Skeletal muscle satellite cell (primary cell): ENCODE measurements around the gene CBFA2T2.
"Not testable (repeated sequence)": the region's sequence is repeated elsewhere in the genome, so short reads cannot be mapped to it uniquely, and the experiment has no call there.

Experiments
- H3K27me3 ChIP-seq: 2 replicates; pipeline ENCODE4 v1.7.0; 2013; ENCODE audit warnings: low read length; ENCODE audit not compliant: control insufficient read depth, insufficient read depth
- H3K36me3 ChIP-seq: 2 replicates; pipeline ENCODE4 v1.7.0; 2013; ENCODE audit warnings: mild to moderate bottlenecking, control low read depth, low read length; ENCODE audit not compliant: insufficient read depth
- H3K4me1 ChIP-seq: 2 replicates; pipeline ENCODE4 v1.7.0; 2013; ENCODE audit warnings: low read length; ENCODE audit not compliant: control insufficient read depth, insufficient read depth
- H3K4me2 ChIP-seq: 2 replicates; pipeline ENCODE4 v1.7.0; 2013; ENCODE audit warnings: mild to moderate bottlenecking, low read length
- H3K4me3 ChIP-seq: 2 replicates; pipeline ENCODE4 v1.7.0; 2013; ENCODE audit warnings: low read length
- H3K9ac ChIP-seq: 2 replicates; pipeline ENCODE4 v1.7.0; 2013; ENCODE audit warnings: mild to moderate bottlenecking, low read depth, low read length, moderate library complexity
- H3K9me3 ChIP-seq: replicated peaks from 2 replicates; pipeline ENCODE4 v1.7.0; 2013; ENCODE audit warnings: mild to moderate bottlenecking, control low read depth, low read length

The CBFA2T2 gene

GRCh38 chr20:33569802-33570391 is 80.0 kb downstream of the CBFA2T2 start:
- no peaks in the 10 kb centered on the region for H3K4me1 ChIP-seq
- H3K27me3 ChIP-seq = no peaks in the 10 kb centered on the region
- H3K9ac ChIP-seq = no peak overlapping the region
- no peaks in the 10 kb centered on the region for H3K9me3 ChIP-seq
- no peaks in the 10 kb centered on the region for H3K36me3 ChIP-seq
- H3K4me2 ChIP-seq = no peak overlapping the region
- H3K4me3 ChIP-seq = no peak overlapping the region

GRCh38 chr20:33570743-33571142 is 80.8 kb downstream of the CBFA2T2 start:
- no peaks in the 10 kb centered on the region for H3K9me3 ChIP-seq
- no peak overlapping the region for H3K4me3 ChIP-seq
- H3K4me2 ChIP-seq = no peak overlapping the region
- no peaks in the 10 kb centered on the region for H3K4me1 ChIP-seq
- H3K27me3 ChIP-seq = no peaks in the 10 kb centered on the region
- H3K36me3 ChIP-seq = no peaks in the 10 kb centered on the region
- H3K9ac ChIP-seq = no peak overlapping the region

- H3K9ac ChIP-seq, H3K9me3 ChIP-seq, H3K27me3 ChIP-seq, H3K4me1 ChIP-seq, H3K4me3 ChIP-seq, H3K4me2 ChIP-seq, H3K36me3 ChIP-seq: not testable (repeated sequence)
Observed at GRCh38 chr20:33573268-33573667, 83.4 kb downstream of the CBFA2T2 start.

GRCh38 chr20:33575282-33575681 is 85.4 kb downstream of the CBFA2T2 start:
- H3K4me2 ChIP-seq = no peak overlapping the region
- no peak overlapping the region for H3K9ac ChIP-seq
- H3K9me3 ChIP-seq = no peaks in the 10 kb centered on the region
- H3K4me3 ChIP-seq = no peak overlapping the region
- no peaks in the 10 kb centered on the region for H3K36me3 ChIP-seq
- no peaks in the 10 kb centered on the region for H3K27me3 ChIP-seq
- no peaks in the 10 kb centered on the region for H3K4me1 ChIP-seq

- no peaks in the 10 kb centered on the region for H3K4me1 ChIP-seq
- no peaks in the 10 kb centered on the region for H3K27me3 ChIP-seq
- no peaks in the 10 kb centered on the region for H3K9me3 ChIP-seq
- H3K4me3 ChIP-seq = no peak overlapping the region
- H3K9ac ChIP-seq = no peak overlapping the region
- H3K4me2 ChIP-seq = no peak overlapping the region
- no peaks in the 10 kb centered on the region for H3K36me3 ChIP-seq
Observed at GRCh38 chr20:33576432-33577125, 86.7 kb downstream of the CBFA2T2 start.

GRCh38 chr20:33578510-33578909 is 88.6 kb downstream of the CBFA2T2 start:
- no peaks in the 10 kb centered on the region for H3K27me3 ChIP-seq
- no peak overlapping the region for H3K4me3 ChIP-seq
- no peaks in the 10 kb centered on the region for H3K4me1 ChIP-seq
- H3K9ac ChIP-seq = no peak overlapping the region
- no peaks in the 10 kb centered on the region for H3K9me3 ChIP-seq
- H3K36me3 ChIP-seq = no peaks in the 10 kb centered on the region
- no peak overlapping the region for H3K4me2 ChIP-seq

- H3K4me3 ChIP-seq = no peak overlapping the region
- no peaks in the 10 kb centered on the region for H3K36me3 ChIP-seq
- no peaks in the 10 kb centered on the region for H3K9me3 ChIP-seq
- H3K4me2 ChIP-seq = no peak overlapping the region
- peaks cover 13% of the 10 kb centered on the region for H3K4me1 ChIP-seq
- no peak overlapping the region for H3K9ac ChIP-seq
- H3K27me3 ChIP-seq = no peaks in the 10 kb centered on the region
Observed at GRCh38 chr20:33583143-33583542, 93.2 kb downstream of the CBFA2T2 start.

GRCh38 chr20:33584976-33585375 is 95.1 kb downstream of the CBFA2T2 start:
- Histone ChIP-seq H3K36me3 (no peaks in the 10 kb centered on the region), H3K9me3 (no peaks in the 10 kb centered on the region), H3K4me1 (peaks cover 13% of the 10 kb centered on the region), H3K4me3 (no peak overlapping the region), H3K27me3 (no peaks in the 10 kb centered on the region), H3K4me2 (no peak overlapping the region), H3K9ac (no peak overlapping the region)

- H3K9ac ChIP-seq = no peak overlapping the region
- H3K27me3 ChIP-seq = no peaks in the 10 kb centered on the region
- no peaks in the 10 kb centered on the region for H3K36me3 ChIP-seq
- no peak overlapping the region for H3K4me2 ChIP-seq
- no peak overlapping the region for H3K4me3 ChIP-seq
- peaks cover 13% of the 10 kb centered on the region for H3K4me1 ChIP-seq
- no peaks in the 10 kb centered on the region for H3K9me3 ChIP-seq
Observed at GRCh38 chr20:33585413-33585812, 95.5 kb downstream of the CBFA2T2 start.

- H3K4me2 ChIP-seq = no peak overlapping the region
Observed at GRCh38 chr20:33589059-33589458, 99.2 kb downstream of the CBFA2T2 start.

GRCh38 chr20:33591901-33592300 is 102.0 kb downstream of the CBFA2T2 start:
- H3K4me2 ChIP-seq = not testable (repeated sequence)

More at GRCh38 chr20:33589059-33589458, 99.2 kb downstream of the CBFA2T2 start:
- Histone ChIP-seq H3K27me3 (no peaks in the 10 kb centered on the region), H3K9ac (no peak overlapping the region), H3K36me3 (no peaks in the 10 kb centered on the region), H3K4me1 (peaks cover 13% of the 10 kb centered on the region), H3K4me3 (no peak overlapping the region), H3K9me3 (no peaks in the 10 kb centered on the region)

GRCh38 chr20:33594743-33595142 is 104.8 kb downstream of the CBFA2T2 start:
- Histone ChIP-seq H3K9ac (no peak overlapping the region), H3K36me3 (no peaks in the 10 kb centered on the region), H3K9me3 (no peaks in the 10 kb centered on the region), H3K4me2 (no peak overlapping the region), H3K4me3 (no peak overlapping the region), H3K27me3 (no peaks in the 10 kb centered on the region), H3K4me1 (no peaks in the 10 kb centered on the region)

More at GRCh38 chr20:33591901-33592300, 102.0 kb downstream of the CBFA2T2 start:
- not testable (repeated sequence) for H3K4me1 ChIP-seq, H3K9me3 ChIP-seq, H3K4me3 ChIP-seq, H3K9ac ChIP-seq, H3K36me3 ChIP-seq, H3K27me3 ChIP-seq
